Osteoblast (primary cell): ENCODE measurements around the gene CCNF. TPM values are rescaled to one million over a fixed set of nuclear protein-coding genes. Genes with fewer than 3 reads are reported as not detected.
A peak's percentile ranks its signal among the peaks of the same experiment; 100 is the strongest.

Experiments
- DNase-seq: peaks from one replicate; pipeline ENCODE4 v3.0.0; 2011; ENCODE audit warnings: low spot score, mixed read lengths; ENCODE audit not compliant: insufficient read length; ENCODE audit errors: missing footprints
- H2AFZ ChIP-seq: 2 replicates; pipeline ENCODE4 v1.6.0; 2011; ENCODE audit warnings: mild to moderate bottlenecking, low read length
- H3K27ac ChIP-seq: 2 replicates; pipeline ENCODE4 v1.5.1; 2011; ENCODE audit warnings: mild to moderate bottlenecking, low read depth, low read length, moderate library complexity
- H3K27me3 ChIP-seq: 2 replicates; pipeline ENCODE4 v1.6.0; 2012; ENCODE audit warnings: mild to moderate bottlenecking, control low read depth, inconsistent platforms, low read length, moderate library complexity; ENCODE audit not compliant: insufficient read depth
- H3K36me3 ChIP-seq: 2 replicates; pipeline ENCODE4 v1.5.1; 2011; ENCODE audit warnings: mild to moderate bottlenecking, low read length, control low read depth, moderate library complexity; ENCODE audit not compliant: insufficient read depth
- H3K4me1 ChIP-seq: 2 replicates; pipeline ENCODE4 v1.5.1; 2011; ENCODE audit warnings: mild to moderate bottlenecking, low read length, control low read depth, moderate library complexity; ENCODE audit not compliant: insufficient read depth
- H3K4me2 ChIP-seq: 2 replicates; pipeline ENCODE4 v1.6.0; 2011; ENCODE audit warnings: mild to moderate bottlenecking, low read length; ENCODE audit not compliant: insufficient read depth
- H3K4me3 ChIP-seq: fragments of 200-600 bp; sonication (generic); 3 replicates; pipeline ENCODE4 v1.5.1; 2012; ENCODE audit warnings: mild to moderate bottlenecking, low read length, inconsistent platforms; ENCODE audit not compliant: insufficient read depth
- H3K79me2 ChIP-seq: 2 replicates; pipeline ENCODE4 v1.6.0; 2012; ENCODE audit warnings: mild to moderate bottlenecking, low read length, control low read depth, inconsistent platforms; ENCODE audit not compliant: insufficient read depth
- H3K9me3 ChIP-seq: 2 replicates; pipeline ENCODE4 v1.5.1; 2011; ENCODE audit warnings: low read depth, low read length, control low read depth
- H4K20me1 ChIP-seq: 2 replicates; pipeline ENCODE4 v1.6.0; 2012; ENCODE audit warnings: mild to moderate bottlenecking, low read length, control low read depth; ENCODE audit not compliant: insufficient read depth
- total RNA-seq: library from RNA; depleted of rRNA; stranded (reverse); fragments of >200 nt; gene quantifications from 2 replicates; pipeline ENCODE4 v1.2.3, GENCODE V29; 2012
- TF ChIP-seq, protein P1 (sequence below): IDR thresholded peaks from 2 replicates; pipeline ENCODE4 v1.5.1; 2011; ENCODE audit warnings: mild to moderate bottlenecking, low read depth, low read length, moderate library complexity; ENCODE audit errors: extremely low read depth

CCNF gene
- total RNA-seq, 1 donor: 6.9 TPM

DNA sequence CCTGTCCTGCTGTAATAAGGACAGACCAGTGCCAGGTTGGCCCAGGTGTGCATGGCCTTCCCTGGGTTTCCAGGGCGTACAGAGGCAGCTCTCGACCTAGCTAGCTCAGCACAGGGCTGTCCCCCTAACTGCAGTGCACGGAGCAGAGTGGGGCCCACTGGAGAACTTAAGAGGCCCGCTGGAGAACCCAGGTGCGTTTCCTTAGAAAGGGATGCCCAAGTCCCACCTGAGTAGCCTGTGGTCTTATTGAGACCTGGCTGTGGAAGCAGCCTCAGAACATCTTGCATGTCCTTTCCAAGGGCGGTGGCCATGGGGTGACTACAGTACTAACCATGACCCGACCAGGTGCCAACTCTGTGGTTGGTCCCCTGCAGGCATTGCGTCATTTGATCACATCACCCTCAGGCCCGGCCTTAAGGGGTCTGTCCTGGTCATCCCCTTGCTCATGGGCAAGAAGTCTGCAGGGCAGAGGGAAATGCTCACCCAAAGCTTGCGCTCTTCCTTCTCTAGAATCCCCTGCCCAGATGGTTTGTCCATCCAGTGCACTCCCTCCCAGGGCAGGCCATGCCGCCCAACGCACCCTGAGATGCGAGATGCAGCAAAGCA lies 3.3 kb upstream of the CCNF start:
- Histone ChIP-seq H3K4me2 (no peak overlapping the region), H3K4me1 (peaks cover 10% of the 10 kb centered on the region), H3K36me3 (peaks cover 1% of the 10 kb centered on the region), H3K27ac (no peak overlapping the region), H4K20me1 (peaks cover 6% of the 10 kb centered on the region), H3K9me3 (no peaks in the 10 kb centered on the region), H3K79me2 (peaks cover 15% of the 10 kb centered on the region), H3K27me3 (peaks cover 9% of the 10 kb centered on the region), H2AFZ (no peak overlapping the region), H3K4me3 (no peak overlapping the region)
- DNase-seq: no peak
- TF ChIP-seq, protein P1, sequence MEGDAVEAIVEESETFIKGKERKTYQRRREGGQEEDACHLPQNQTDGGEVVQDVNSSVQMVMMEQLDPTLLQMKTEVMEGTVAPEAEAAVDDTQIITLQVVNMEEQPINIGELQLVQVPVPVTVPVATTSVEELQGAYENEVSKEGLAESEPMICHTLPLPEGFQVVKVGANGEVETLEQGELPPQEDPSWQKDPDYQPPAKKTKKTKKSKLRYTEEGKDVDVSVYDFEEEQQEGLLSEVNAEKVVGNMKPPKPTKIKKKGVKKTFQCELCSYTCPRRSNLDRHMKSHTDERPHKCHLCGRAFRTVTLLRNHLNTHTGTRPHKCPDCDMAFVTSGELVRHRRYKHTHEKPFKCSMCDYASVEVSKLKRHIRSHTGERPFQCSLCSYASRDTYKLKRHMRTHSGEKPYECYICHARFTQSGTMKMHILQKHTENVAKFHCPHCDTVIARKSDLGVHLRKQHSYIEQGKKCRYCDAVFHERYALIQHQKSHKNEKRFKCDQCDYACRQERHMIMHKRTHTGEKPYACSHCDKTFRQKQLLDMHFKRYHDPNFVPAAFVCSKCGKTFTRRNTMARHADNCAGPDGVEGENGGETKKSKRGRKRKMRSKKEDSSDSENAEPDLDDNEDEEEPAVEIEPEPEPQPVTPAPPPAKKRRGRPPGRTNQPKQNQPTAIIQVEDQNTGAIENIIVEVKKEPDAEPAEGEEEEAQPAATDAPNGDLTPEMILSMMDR: no peak

DNA sequence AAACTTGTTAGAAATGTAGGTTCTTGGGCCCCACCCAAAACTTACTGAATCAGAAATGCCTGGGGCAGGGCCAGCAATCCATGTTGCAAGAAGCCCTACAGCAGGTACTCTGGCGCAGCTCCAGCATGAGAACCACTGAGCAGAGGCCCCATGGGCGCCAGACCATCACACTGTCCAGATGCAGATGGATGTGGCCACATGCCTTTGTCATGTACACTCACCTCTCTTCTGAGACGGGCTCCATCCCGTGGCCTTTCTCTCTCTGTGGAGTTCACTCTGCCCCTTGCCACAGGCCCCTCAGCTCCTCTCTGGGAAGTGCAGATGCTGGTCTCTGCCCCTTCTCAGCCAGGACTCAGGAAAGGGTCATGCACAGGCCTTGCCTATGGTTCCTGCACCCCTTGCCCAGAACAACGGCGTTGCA lies 2.3 kb upstream of the CCNF start:
- Histone ChIP-seq H3K4me3 (no peak overlapping the region), H3K79me2 (peaks cover 22% of the 10 kb centered on the region), H4K20me1 (peaks cover 6% of the 10 kb centered on the region), H3K4me1 (peaks cover 10% of the 10 kb centered on the region), H3K27ac (no peak overlapping the region), H3K4me2 (no peak overlapping the region), H3K36me3 (peaks cover 4% of the 10 kb centered on the region), H3K9me3 (no peaks in the 10 kb centered on the region), H2AFZ (no peak overlapping the region), H3K27me3 (peaks cover 7% of the 10 kb centered on the region)
- TF ChIP-seq, protein P1: no peak
- peak; percentile 68 for DNase-seq

DNA sequence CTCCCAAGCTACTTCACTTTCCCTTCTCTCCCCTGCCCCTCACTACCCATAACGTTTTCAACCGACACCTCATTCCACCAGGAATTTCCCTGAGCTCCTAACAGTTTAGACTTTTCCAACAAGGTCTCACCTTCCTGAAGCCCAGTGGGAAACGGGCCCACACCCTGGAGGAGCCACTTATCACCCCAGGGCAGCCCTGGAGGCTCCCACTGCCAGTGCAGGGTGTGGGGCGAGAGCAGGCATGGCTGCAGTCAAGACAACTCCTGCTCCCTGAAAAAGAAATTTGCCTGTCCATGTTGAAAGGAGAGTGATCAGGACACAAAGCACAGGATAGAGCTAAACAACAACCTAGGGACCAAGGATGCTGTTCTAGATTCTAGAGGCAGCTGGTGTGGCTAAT lies 1.7 kb upstream of the CCNF start:
- Histone ChIP-seq H3K36me3 (peaks cover 10% of the 10 kb centered on the region), H3K79me2 (peaks cover 28% of the 10 kb centered on the region), H3K4me1 (peaks cover 10% of the 10 kb centered on the region), H3K27ac (no peak overlapping the region), H3K27me3 (peaks cover 3% of the 10 kb centered on the region), H3K4me3 (no peak overlapping the region), H3K9me3 (no peaks in the 10 kb centered on the region), H2AFZ (no peak overlapping the region), H3K4me2 (no peak overlapping the region), H4K20me1 (peaks cover 6% of the 10 kb centered on the region)
- DNase-seq: no peak
- TF ChIP-seq, protein P1: no peak

DNA sequence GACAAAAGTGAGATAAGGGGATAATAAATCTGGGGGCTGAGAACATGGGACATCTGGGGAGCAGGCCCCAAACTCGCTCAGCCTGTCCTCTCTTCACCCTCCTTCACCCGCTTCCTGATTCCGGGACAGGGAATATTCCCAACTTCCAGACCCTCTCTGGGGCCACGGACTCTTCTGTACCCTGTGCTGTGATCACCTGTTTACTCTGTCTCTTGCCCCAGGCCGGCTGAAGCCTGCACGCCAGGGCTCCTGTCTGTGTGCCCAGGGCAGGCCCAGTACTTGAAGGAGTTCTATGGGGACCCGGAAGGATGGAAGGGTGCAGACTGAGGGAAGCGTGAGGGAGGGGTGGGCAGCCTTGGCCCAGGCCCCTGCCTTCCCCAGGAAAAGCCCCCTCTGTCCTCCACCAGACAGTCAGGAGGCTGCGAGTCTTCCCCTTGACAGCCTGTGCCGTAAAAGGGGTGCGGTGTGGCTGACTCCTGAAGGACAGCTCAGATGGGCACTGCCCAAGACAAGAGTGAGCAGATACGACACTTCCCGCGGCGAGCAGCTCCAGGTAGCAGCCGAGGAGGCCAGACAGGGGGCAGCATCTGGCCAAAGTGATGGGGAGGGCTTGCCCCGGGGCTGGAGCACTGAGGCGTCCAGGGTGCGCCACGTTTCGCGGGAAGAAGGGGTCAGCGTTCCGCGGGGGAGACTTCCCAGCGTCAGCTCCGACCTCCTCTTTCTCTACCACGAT lies 1.0 kb upstream of the CCNF start:
- H3K36me3 ChIP-seq: peaks cover 15% of the 10 kb centered on the region
- peak; percentile 85 for DNase-seq
- H3K9me3 ChIP-seq: no peaks in the 10 kb centered on the region
- H3K27ac ChIP-seq: peak overlapping the region; percentile 75
- TF ChIP-seq, protein P1: peak; percentile 13
- H3K4me1 ChIP-seq: peaks cover 10% of the 10 kb centered on the region
- peak overlapping the region; percentile 93 for H2AFZ ChIP-seq
- peaks cover 6% of the 10 kb centered on the region for H4K20me1 ChIP-seq
- peak overlapping the region; percentile 87 for H3K4me3 ChIP-seq
- H3K4me2 ChIP-seq: peak overlapping the region; percentile 89
- no peaks in the 10 kb centered on the region for H3K27me3 ChIP-seq
- H3K79me2 ChIP-seq: peaks cover 35% of the 10 kb centered on the region
